Testis (tissue), 3 donors: ENCODE results near the gene USP48. TPM values are rescaled to one million over a fixed set of nuclear protein-coding genes. Genes with fewer than 3 reads are reported as not detected.
"Not testable (repeated sequence)": the region's sequence is repeated elsewhere in the genome, so short reads cannot be mapped to it uniquely, and the experiment has no call there.

Experiments
- DNase-seq: peaks from one replicate; pipeline ENCODE4 v3.0.0-alpha.2; 2019
- H3K27ac ChIP-seq, 2 donors: fragments of 200-600 bp; sonication (generic); one replicate each; pipeline ENCODE4 v1.5.1; 2019
- H3K27me3 ChIP-seq: fragments of 200-600 bp; sonication (generic); one replicate; pipeline ENCODE4 v1.5.1; 2019
- H3K36me3 ChIP-seq: fragments of 200-600 bp; sonication (generic); one replicate; pipeline ENCODE4 v1.5.1; 2017; ENCODE audit warnings: low read depth; ENCODE audit errors: missing control alignments
- H3K4me1 ChIP-seq: fragments of 200-600 bp; sonication (generic); one replicate; pipeline ENCODE4 v1.5.1; 2019
- H3K4me3 ChIP-seq, 2 donors: fragments of 200-600 bp; sonication (generic); one replicate each; pipeline ENCODE4 v1.5.1; 2017 to 2019
- H3K9me3 ChIP-seq: fragments of 200-600 bp; sonication (generic); one replicate; pipeline ENCODE4 v1.5.1; 2017
- POLR2A ChIP-seq: fragments of 450-650 bp; IDR thresholded peaks from one replicate; pipeline ENCODE4 v1.6.1; 2017; ENCODE audit warnings: antibody characterized with exemption, mild to moderate bottlenecking, moderate library complexity
- WGBS, 2 donors: methylation state at CpG; one replicate each; pipeline ENCODE4 v1.1.5; 2018; 5-methylcytosine and 5-hydroxymethylcytosine counted together
- intact Hi-C: fragments of 100-400 bp; cut with DNase I; formaldehyde crosslinking; loops from one replicate; pipeline ENCODE4 v1.15.1; 2023; ENCODE audit warnings: low total_unique reads
- polyA plus RNA-seq: library from polyadenylated mRNA; stranded (reverse); fragments of 350-450 nt; fragmentation: Illumina TruSeq; extraction: RNeasy Lipid Tissue Mini Kit (QIAGEN cat#74804); gene quantifications from one replicate; pipeline ENCODE4 v1.2.3, GENCODE V29; 2014; ENCODE audit warnings: low read depth, low replicate concordance; ENCODE audit not compliant: insufficient read depth
- total RNA-seq, 2 donors: library from RNA; depleted of rRNA; stranded (reverse); fragments of >200 nt; gene quantifications; one replicate each; pipeline ENCODE4 v1.2.3, GENCODE V29; 2016
- TF ChIP-seq, protein P1 (sequence below), 3 experiments: fragments of 450-650 bp in 2 of 3; fragments of 200-600 bp in 1 of 3; sonication (generic) in 1 of 3; IDR thresholded peaks; one replicate each; pipeline ENCODE4 v1.5.1; 2016 to 2019; ENCODE audit warnings: antibody characterized with exemption in 3 of 3, mild to moderate bottlenecking in 2 of 3, moderate library complexity in 1 of 3

The USP48 gene
- total and polyA plus RNA-seq, 3 donors from 2014 or later: 33.3 to 66.2 (median 63.0) TPM

DNA sequence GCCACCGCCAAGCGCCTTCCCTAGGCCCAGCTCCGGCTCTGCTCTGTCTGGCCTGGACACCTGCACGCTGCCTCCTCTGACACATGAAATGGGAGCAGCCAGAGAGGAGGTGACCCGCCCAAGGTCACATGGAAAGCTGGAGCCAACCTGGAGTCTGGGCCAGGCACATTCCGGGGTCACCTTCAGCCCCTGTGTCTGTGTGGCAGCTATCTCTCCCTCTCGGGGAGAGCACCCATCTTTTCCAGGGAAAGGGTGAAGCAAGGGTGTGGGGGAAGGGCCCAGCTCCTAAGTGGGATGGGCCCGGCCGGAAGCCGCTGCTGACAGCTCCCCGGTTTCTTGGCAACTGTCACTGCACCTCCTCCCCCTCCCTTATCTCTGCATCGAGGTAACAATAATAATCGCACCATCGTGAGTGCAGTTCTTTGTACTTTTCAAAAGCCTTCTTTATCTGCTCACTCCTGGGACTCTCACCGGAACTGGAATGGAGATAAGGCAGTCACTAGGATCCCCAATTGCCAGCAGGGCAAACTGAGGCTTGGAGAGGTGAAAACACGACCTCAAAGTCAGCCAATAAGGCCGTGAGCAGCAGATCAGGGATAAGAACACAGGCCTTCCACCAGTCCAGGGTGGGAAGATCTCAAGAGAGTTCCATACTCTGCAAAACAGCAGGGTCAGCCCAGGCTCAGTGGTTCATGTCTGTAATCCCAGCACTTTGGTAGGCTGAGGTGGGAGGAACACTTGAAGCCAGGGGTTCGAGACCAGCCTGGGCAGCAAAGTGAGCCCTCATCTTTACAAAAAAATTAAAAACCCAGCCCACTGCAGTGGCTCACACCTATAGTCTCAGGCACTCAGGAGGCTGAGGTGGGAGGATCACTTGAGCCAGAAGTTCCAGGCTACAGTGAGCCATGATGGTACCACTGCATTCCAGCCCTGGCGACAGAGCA, 150.7 kb downstream of the USP48 start:
- intact Hi-C loops: no loop called here
- Histone ChIP-seq H3K27me3 (no peaks in the 10 kb centered on the region), H3K27ac (no peak overlapping the region), H3K36me3 (no peaks in the 10 kb centered on the region), H3K4me1 (peaks cover 4% of the 10 kb centered on the region), H3K4me3 (no peak overlapping the region), H3K9me3 (no peaks in the 10 kb centered on the region)
- DNase-seq: no peak
- TF ChIP-seq, protein P1, sequence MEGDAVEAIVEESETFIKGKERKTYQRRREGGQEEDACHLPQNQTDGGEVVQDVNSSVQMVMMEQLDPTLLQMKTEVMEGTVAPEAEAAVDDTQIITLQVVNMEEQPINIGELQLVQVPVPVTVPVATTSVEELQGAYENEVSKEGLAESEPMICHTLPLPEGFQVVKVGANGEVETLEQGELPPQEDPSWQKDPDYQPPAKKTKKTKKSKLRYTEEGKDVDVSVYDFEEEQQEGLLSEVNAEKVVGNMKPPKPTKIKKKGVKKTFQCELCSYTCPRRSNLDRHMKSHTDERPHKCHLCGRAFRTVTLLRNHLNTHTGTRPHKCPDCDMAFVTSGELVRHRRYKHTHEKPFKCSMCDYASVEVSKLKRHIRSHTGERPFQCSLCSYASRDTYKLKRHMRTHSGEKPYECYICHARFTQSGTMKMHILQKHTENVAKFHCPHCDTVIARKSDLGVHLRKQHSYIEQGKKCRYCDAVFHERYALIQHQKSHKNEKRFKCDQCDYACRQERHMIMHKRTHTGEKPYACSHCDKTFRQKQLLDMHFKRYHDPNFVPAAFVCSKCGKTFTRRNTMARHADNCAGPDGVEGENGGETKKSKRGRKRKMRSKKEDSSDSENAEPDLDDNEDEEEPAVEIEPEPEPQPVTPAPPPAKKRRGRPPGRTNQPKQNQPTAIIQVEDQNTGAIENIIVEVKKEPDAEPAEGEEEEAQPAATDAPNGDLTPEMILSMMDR (IDR thresholded peaks at IDR 0.05): no peak
- no peak for TF ChIP-seq POLR2A
- WGBS, 2 donors: 50 to 65% methylated on average over 19 of the region's 19 CpGs

DNA sequence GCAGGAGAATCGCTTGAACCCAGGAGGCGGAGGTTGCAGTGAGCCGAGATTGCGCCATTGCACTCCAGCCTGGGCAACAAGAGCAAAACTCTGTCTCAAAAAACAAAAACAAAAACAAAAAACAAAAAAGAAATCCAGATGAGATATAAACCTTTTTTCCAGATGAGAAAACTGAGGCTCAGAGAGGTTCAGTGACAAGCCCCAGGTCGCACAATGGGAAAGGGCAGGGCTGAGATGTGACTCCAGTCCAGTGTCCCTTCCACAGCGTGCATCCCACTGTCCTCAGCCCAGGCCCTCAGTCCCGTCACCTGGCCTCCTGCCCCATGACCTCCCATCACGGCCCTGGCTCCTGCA, 151.4 kb downstream of the USP48 start:
- H3K4me3 ChIP-seq, H3K9me3 ChIP-seq, H3K4me1 ChIP-seq, DNase-seq, H3K36me3 ChIP-seq, H3K27me3 ChIP-seq, intact Hi-C loops, H3K27ac ChIP-seq: not testable (repeated sequence)
- 87% methylated on average over 8 of the region's 8 CpGs for WGBS, 2 donors

DNA sequence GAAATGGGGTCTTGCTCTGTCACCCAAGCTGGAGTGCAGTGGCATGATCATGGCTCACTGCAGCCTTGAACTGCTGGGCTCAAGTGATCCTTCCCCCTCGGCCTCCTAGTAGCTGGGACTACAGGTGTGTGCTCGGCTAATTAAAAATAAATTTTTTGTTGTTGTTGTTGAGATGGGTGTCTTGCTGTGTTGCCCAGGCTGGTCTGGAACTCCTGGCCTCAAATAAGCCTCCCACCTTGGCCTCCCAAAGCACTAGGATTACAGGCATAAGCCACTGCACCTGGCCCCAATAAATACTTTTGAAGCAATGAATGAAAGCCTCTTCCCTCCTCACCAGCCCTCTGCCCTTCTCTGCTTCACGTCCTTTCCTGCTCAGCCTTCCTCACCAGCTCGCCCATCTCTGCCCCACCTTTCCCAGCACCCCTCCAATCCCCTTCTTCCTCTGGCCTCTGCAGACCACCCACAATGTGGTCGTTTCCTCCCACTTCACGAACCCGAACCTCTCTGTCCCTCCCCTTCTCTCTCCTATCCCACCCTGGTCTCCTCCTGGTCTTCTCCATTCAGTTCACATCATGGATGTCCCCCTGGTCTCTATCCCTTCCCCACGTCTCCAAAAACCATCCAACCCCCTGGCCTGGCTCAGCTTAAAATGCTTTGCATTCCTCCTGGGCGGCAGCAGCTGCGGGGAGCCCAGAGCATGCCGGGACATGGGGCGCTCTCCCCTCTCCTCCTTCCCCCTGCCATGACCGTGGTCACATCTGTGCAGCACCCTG, 152.2 kb downstream of the USP48 start:
- WGBS, 2 donors: 73% methylated on average over 13 of the region's 13 CpGs
- Histone ChIP-seq H3K27me3 (no peaks in the 10 kb centered on the region), H3K27ac (no peak overlapping the region), H3K36me3 (no peaks in the 10 kb centered on the region), H3K4me1 (peaks cover 4% of the 10 kb centered on the region), H3K9me3 (no peaks in the 10 kb centered on the region), H3K4me3 (no peak overlapping the region)
- TF ChIP-seq POLR2A: no peak
- TF ChIP-seq, protein P1 (IDR thresholded peaks at IDR 0.05): no peak
- intact Hi-C loops: no loop called here
- no peak for DNase-seq

DNA sequence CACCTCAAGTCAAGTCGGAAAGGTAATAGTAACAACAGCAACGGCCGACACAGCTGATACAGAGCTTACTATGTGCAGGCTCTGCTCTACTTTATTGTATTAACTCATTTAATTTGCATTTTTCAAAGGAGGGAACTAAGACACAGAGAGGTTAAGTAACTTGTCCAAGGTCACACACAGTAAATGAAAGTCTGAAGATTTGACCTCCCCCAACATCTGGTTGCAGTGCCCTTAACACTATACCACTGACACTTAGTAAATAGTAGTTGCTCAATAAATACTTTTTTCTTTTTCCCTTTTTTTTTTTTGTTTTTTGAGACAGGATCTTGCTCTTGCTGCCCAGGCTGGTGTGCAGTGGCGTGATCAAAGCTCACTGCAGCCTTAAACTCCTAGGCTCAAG, 153.0 kb downstream of the USP48 start:
- Histone ChIP-seq H3K9me3 (no peaks in the 10 kb centered on the region), H3K36me3 (no peaks in the 10 kb centered on the region), H3K27ac (no peak overlapping the region), H3K27me3 (no peaks in the 10 kb centered on the region), H3K4me3 (no peak overlapping the region), H3K4me1 (peaks cover 4% of the 10 kb centered on the region)
- DNase-seq: no peak
- WGBS, 2 donors: 90 to 96% methylated on average over 4 of the region's 4 CpGs
- intact Hi-C loops: no loop called here
- TF ChIP-seq POLR2A: no peak
- TF ChIP-seq, protein P1 (IDR thresholded peaks at IDR 0.05): no peak

DNA sequence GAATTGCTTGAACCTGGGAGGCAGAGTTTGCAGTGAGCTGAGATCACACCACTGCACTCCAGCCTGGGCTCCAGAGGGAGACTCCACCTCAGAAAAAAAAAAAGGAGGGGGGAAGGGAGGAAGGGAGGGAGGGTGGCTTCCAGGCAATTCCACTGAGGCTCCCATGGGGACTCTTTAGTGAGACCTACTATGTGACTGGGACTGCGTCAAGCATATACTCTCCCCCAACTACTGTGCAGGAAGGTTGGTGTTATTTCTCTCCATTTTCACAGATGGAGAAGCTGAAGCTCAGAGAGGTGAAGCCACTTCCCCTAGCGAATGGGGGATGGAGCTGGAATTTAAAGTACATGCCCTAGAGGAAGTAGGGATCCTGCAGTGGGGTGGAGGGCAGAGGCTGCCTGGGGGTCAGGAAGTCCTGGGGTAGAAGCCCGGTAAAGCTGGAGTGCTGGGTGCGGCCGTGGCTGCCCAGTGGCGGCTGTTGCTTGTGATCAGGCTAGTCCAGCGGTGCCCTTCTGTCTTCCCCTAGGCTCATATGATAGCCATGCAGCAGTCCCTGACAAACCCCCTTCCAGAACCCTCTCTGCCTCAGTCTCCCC, 154.1 kb downstream of the USP48 start:
- no peak overlapping the region for H3K4me3 ChIP-seq
- no peak overlapping the region for H3K27ac ChIP-seq
- no peaks in the 10 kb centered on the region for H3K9me3 ChIP-seq
- DNase-seq: no peak
- H3K36me3 ChIP-seq: no peaks in the 10 kb centered on the region
- H3K4me1 ChIP-seq: peaks cover 4% of the 10 kb centered on the region
- WGBS, 2 donors: 83 to 85% methylated on average over 7 of the region's 7 CpGs
- H3K27me3 ChIP-seq: no peaks in the 10 kb centered on the region
- no peak for TF ChIP-seq POLR2A
- TF ChIP-seq, protein P1 (IDR thresholded peaks at IDR 0.05): no peak
- intact Hi-C loops: no loop called here
